ENCODE measurements around the gene NLGN1.

The NLGN1 gene

GRCh38 chr3:173762501-173762900, 365.0 kb downstream of the NLGN1 start:
- 96% methylated on average over 4 of the region's 4 CpGs for WGBS

GRCh38 chr3:173770011-173770410, 372.5 kb downstream of the NLGN1 start:
- H3K9ac ChIP-seq (ENCODE audit: low read depth, low read length) = no peak overlapping the region
- H3K36me3 ChIP-seq (ENCODE audit: insufficient read depth, low read length) = no peaks in the 10 kb centered on the region
- no peak overlapping the region for H3K27ac ChIP-seq (ENCODE audit: low read depth, low read length)
- WGBS = 96% methylated on average over 1 of the region's 2 CpGs
- no peaks in the 10 kb centered on the region for H3K27me3 ChIP-seq (ENCODE audit: insufficient read depth, low read length)
- no peaks in the 10 kb centered on the region for H3K9me3 ChIP-seq (ENCODE audit: insufficient read depth, low read depth, low read length)
- no peak overlapping the region for H3K4me3 ChIP-seq (ENCODE audit: low read length)
- peaks cover 11% of the 10 kb centered on the region for H3K4me1 ChIP-seq (ENCODE audit: insufficient read depth, low read length)

More at GRCh38 chr3:173762501-173762900, 365.0 kb downstream of the NLGN1 start:
- Histone ChIP-seq H3K9ac (ENCODE audit: low read depth, low read length) (no peak overlapping the region), H3K9me3 (ENCODE audit: insufficient read depth, low read depth, low read length) (no peaks in the 10 kb centered on the region), H3K4me1 (ENCODE audit: insufficient read depth, low read length) (no peaks in the 10 kb centered on the region), H3K27ac (ENCODE audit: low read depth, low read length) (no peak overlapping the region), H3K27me3 (ENCODE audit: insufficient read depth, low read length) (no peaks in the 10 kb centered on the region), H3K4me3 (ENCODE audit: low read length) (no peak overlapping the region), H3K36me3 (ENCODE audit: insufficient read depth, low read length) (no peaks in the 10 kb centered on the region)

GRCh38 chr3:173770796-173771573, 373.4 kb downstream of the NLGN1 start:
- Histone ChIP-seq H3K4me3 (ENCODE audit: low read length) (no peak overlapping the region), H3K36me3 (ENCODE audit: insufficient read depth, low read length) (no peaks in the 10 kb centered on the region), H3K27me3 (ENCODE audit: insufficient read depth, low read length) (no peaks in the 10 kb centered on the region), H3K4me1 (ENCODE audit: insufficient read depth, low read length) (peaks cover 11% of the 10 kb centered on the region), H3K27ac (ENCODE audit: low read depth, low read length) (no peak overlapping the region), H3K9ac (ENCODE audit: low read depth, low read length) (no peak overlapping the region), H3K9me3 (ENCODE audit: insufficient read depth, low read depth, low read length) (no peaks in the 10 kb centered on the region)
- 54% methylated on average over 2 of the region's 3 CpGs for WGBS

GRCh38 chr3:173773800-173774199, 376.3 kb downstream of the NLGN1 start:
- no peak overlapping the region for H3K4me3 ChIP-seq (ENCODE audit: low read length)
- H3K9me3 ChIP-seq (ENCODE audit: insufficient read depth, low read depth, low read length) = no peaks in the 10 kb centered on the region
- H3K36me3 ChIP-seq (ENCODE audit: insufficient read depth, low read length) = no peaks in the 10 kb centered on the region
- peaks cover 11% of the 10 kb centered on the region for H3K4me1 ChIP-seq (ENCODE audit: insufficient read depth, low read length)
- H3K9ac ChIP-seq (ENCODE audit: low read depth, low read length) = no peak overlapping the region
- WGBS = 94% methylated on average over 3 of the region's 3 CpGs
- no peak overlapping the region for H3K27ac ChIP-seq (ENCODE audit: low read depth, low read length)
- no peaks in the 10 kb centered on the region for H3K27me3 ChIP-seq (ENCODE audit: insufficient read depth, low read length)

GRCh38 chr3:173774294-173774693, 376.8 kb downstream of the NLGN1 start:
- H3K4me1 ChIP-seq (ENCODE audit: insufficient read depth, low read length) = peaks cover 11% of the 10 kb centered on the region
- no peaks in the 10 kb centered on the region for H3K27me3 ChIP-seq (ENCODE audit: insufficient read depth, low read length)
- H3K4me3 ChIP-seq (ENCODE audit: low read length) = no peak overlapping the region
- no peaks in the 10 kb centered on the region for H3K36me3 ChIP-seq (ENCODE audit: insufficient read depth, low read length)
- H3K27ac ChIP-seq (ENCODE audit: low read depth, low read length) = no peak overlapping the region
- H3K9ac ChIP-seq (ENCODE audit: low read depth, low read length) = no peak overlapping the region
- H3K9me3 ChIP-seq (ENCODE audit: insufficient read depth, low read depth, low read length) = no peaks in the 10 kb centered on the region

- Histone ChIP-seq H3K4me3 (ENCODE audit: low read length) (no peak overlapping the region), H3K4me1 (ENCODE audit: insufficient read depth, low read length) (no peaks in the 10 kb centered on the region), H3K36me3 (ENCODE audit: insufficient read depth, low read length) (no peaks in the 10 kb centered on the region), H3K27me3 (ENCODE audit: insufficient read depth, low read length) (no peaks in the 10 kb centered on the region), H3K9ac (ENCODE audit: low read depth, low read length) (no peak overlapping the region), H3K9me3 (ENCODE audit: insufficient read depth, low read depth, low read length) (no peaks in the 10 kb centered on the region), H3K27ac (ENCODE audit: low read depth, low read length) (no peak overlapping the region)
- WGBS = 100% methylated on average over 2 of the region's 2 CpGs
Observed at GRCh38 chr3:173778251-173778650, 380.7 kb downstream of the NLGN1 start.

- Histone ChIP-seq H3K36me3 (ENCODE audit: insufficient read depth, low read length) (no peaks in the 10 kb centered on the region), H3K9me3 (ENCODE audit: insufficient read depth, low read depth, low read length) (no peaks in the 10 kb centered on the region), H3K4me1 (ENCODE audit: insufficient read depth, low read length) (peaks cover 10% of the 10 kb centered on the region; the same call in 1 of the 2 replicates), H3K9ac (ENCODE audit: low read depth, low read length) (no peak overlapping the region), H3K27ac (ENCODE audit: low read depth, low read length) (no peak overlapping the region), H3K4me3 (ENCODE audit: low read length) (no peak overlapping the region), H3K27me3 (ENCODE audit: insufficient read depth, low read length) (no peaks in the 10 kb centered on the region)
- WGBS = 93% methylated on average over 3 of the region's 3 CpGs
Observed at GRCh38 chr3:173780067-173780466, 382.5 kb downstream of the NLGN1 start.

GRCh38 chr3:173785004-173785403, 387.5 kb downstream of the NLGN1 start:
- no peaks in the 10 kb centered on the region for H3K9me3 ChIP-seq (ENCODE audit: insufficient read depth, low read depth, low read length)
- H3K27ac ChIP-seq (ENCODE audit: low read depth, low read length) = no peak overlapping the region; the same call in 1 of the 2 replicates
- H3K4me3 ChIP-seq (ENCODE audit: low read length) = no peak overlapping the region
- 80% methylated on average over 3 of the region's 3 CpGs for WGBS
- H3K27me3 ChIP-seq (ENCODE audit: insufficient read depth, low read length) = no peaks in the 10 kb centered on the region
- H3K9ac ChIP-seq (ENCODE audit: low read depth, low read length) = no peak overlapping the region
- H3K36me3 ChIP-seq (ENCODE audit: insufficient read depth, low read length) = no peaks in the 10 kb centered on the region
- H3K4me1 ChIP-seq (ENCODE audit: insufficient read depth, low read length) = peaks cover 13% of the 10 kb centered on the region; the same call in 1 of the 2 replicates

GRCh38 chr3:173789530-173790162, 392.1 kb downstream of the NLGN1 start:
- Histone ChIP-seq H3K27me3 (ENCODE audit: insufficient read depth, low read length) (no peaks in the 10 kb centered on the region), H3K36me3 (ENCODE audit: insufficient read depth, low read length) (no peaks in the 10 kb centered on the region), H3K27ac (ENCODE audit: low read depth, low read length) (no peak overlapping the region), H3K9me3 (ENCODE audit: insufficient read depth, low read depth, low read length) (no peaks in the 10 kb centered on the region), H3K9ac (ENCODE audit: low read depth, low read length) (no peak overlapping the region), H3K4me1 (ENCODE audit: insufficient read depth, low read length) (peaks cover 6% of the 10 kb centered on the region; the same call in 1 of the 2 replicates), H3K4me3 (ENCODE audit: low read length) (no peak overlapping the region)
- 93% methylated on average over 2 of the region's 2 CpGs for WGBS

- H3K4me3 ChIP-seq (ENCODE audit: low read length) = no peak overlapping the region
- H3K27me3 ChIP-seq (ENCODE audit: insufficient read depth, low read length) = no peaks in the 10 kb centered on the region
- no peak overlapping the region for H3K9ac ChIP-seq (ENCODE audit: low read depth, low read length)
- peaks cover 30% of the 10 kb centered on the region for H3K4me1 ChIP-seq (ENCODE audit: insufficient read depth, low read length)
- no peak overlapping the region for H3K27ac ChIP-seq (ENCODE audit: low read depth, low read length)
- H3K36me3 ChIP-seq (ENCODE audit: insufficient read depth, low read length) = no peaks in the 10 kb centered on the region
- 87% methylated on average over 2 of the region's 2 CpGs for WGBS
- no peaks in the 10 kb centered on the region for H3K9me3 ChIP-seq (ENCODE audit: insufficient read depth, low read depth, low read length)
Observed at GRCh38 chr3:173793963-173794362, 396.4 kb downstream of the NLGN1 start.

GRCh38 chr3:173796405-173796804, 398.9 kb downstream of the NLGN1 start:
- Histone ChIP-seq H3K36me3 (ENCODE audit: insufficient read depth, low read length) (no peaks in the 10 kb centered on the region), H3K27ac (ENCODE audit: low read depth, low read length) (no peak overlapping the region), H3K4me3 (ENCODE audit: low read length) (no peak overlapping the region), H3K9ac (ENCODE audit: low read depth, low read length) (no peak overlapping the region), H3K27me3 (ENCODE audit: insufficient read depth, low read length) (no peaks in the 10 kb centered on the region), H3K4me1 (ENCODE audit: insufficient read depth, low read length) (peaks cover 54% of the 10 kb centered on the region), H3K9me3 (ENCODE audit: insufficient read depth, low read depth, low read length) (no peaks in the 10 kb centered on the region)
- WGBS = 89% methylated on average over 1 of the region's 1 CpG

Measured in HUES64 (cell line).